ENCODE measurements around the gene PRKAR1B.

PRKAR1B gene

GRCh38 chr7:767580-767940, 40.5 kb upstream of the PRKAR1B start:
- no peak overlapping the region for H3K9ac ChIP-seq (ENCODE audit: low read length)
- TF ChIP-seq EZH2 (IDR thresholded peaks at IDR 0.05; ENCODE audit: borderline replicate concordance, low read length) (no peak), CTCF (IDR thresholded peaks at IDR 0.05; ENCODE audit: low read length) (no peak)
- no peaks in the 10 kb centered on the region for H3K79me2 ChIP-seq (ENCODE audit: insufficient read depth, low read length)
- H3F3A ChIP-seq (ENCODE audit: insufficient read depth, low read length): no peaks in the 10 kb centered on the region
- H3K9me2 ChIP-seq (ENCODE audit: low read depth, low read length): no peaks in the 10 kb centered on the region
- H3K27me3 ChIP-seq (ENCODE audit: insufficient read depth, low read length): no peaks in the 10 kb centered on the region
- no peak overlapping the region for H3K4me3 ChIP-seq (ENCODE audit: low read depth, low read length, poor library complexity, severe bottlenecking)
- peaks cover 39% of the 10 kb centered on the region for H3K36me3 ChIP-seq (ENCODE audit: insufficient read depth, low read length)
- no peaks in the 10 kb centered on the region for H3K4me1 ChIP-seq (ENCODE audit: insufficient read depth, low read length, severe bottlenecking)
- H3K9me3 ChIP-seq (ENCODE audit: low read length): no peaks in the 10 kb centered on the region
- no peak overlapping the region for H3K27ac ChIP-seq (ENCODE audit: low read depth, low read length, poor library complexity, severe bottlenecking)
- H2AFZ ChIP-seq (ENCODE audit: low read length): no peak overlapping the region
- H4K20me1 ChIP-seq (ENCODE audit: insufficient read depth, low read length): no peaks in the 10 kb centered on the region
- no peak overlapping the region for H3K4me2 ChIP-seq (ENCODE audit: low read length)

- H3K4me2 ChIP-seq (ENCODE audit: low read length): no peak overlapping the region
- H3K4me3 ChIP-seq (ENCODE audit: low read depth, low read length, poor library complexity, severe bottlenecking): no peak overlapping the region
- TF ChIP-seq EZH2 (IDR thresholded peaks at IDR 0.05; ENCODE audit: borderline replicate concordance, low read length): no peak
- TF ChIP-seq CTCF (IDR thresholded peaks at IDR 0.05; ENCODE audit: low read length): no peak
- H3K9me3 ChIP-seq (ENCODE audit: low read length): no peaks in the 10 kb centered on the region
- H3K4me1 ChIP-seq (ENCODE audit: insufficient read depth, low read length, severe bottlenecking): no peaks in the 10 kb centered on the region
- no peak overlapping the region for H2AFZ ChIP-seq (ENCODE audit: low read length)
- no peak overlapping the region for H3K27ac ChIP-seq (ENCODE audit: low read depth, low read length, poor library complexity, severe bottlenecking)
- no peak overlapping the region for H3K9ac ChIP-seq (ENCODE audit: low read length)
- H3F3A ChIP-seq (ENCODE audit: insufficient read depth, low read length): no peaks in the 10 kb centered on the region
- peaks cover 46% of the 10 kb centered on the region for H3K36me3 ChIP-seq (ENCODE audit: insufficient read depth, low read length)
- no peaks in the 10 kb centered on the region for H4K20me1 ChIP-seq (ENCODE audit: insufficient read depth, low read length)
- no peaks in the 10 kb centered on the region for H3K79me2 ChIP-seq (ENCODE audit: insufficient read depth, low read length)
- no peaks in the 10 kb centered on the region for H3K9me2 ChIP-seq (ENCODE audit: low read depth, low read length)
- H3K27me3 ChIP-seq (ENCODE audit: insufficient read depth, low read length): no peaks in the 10 kb centered on the region
Observed at GRCh38 chr7:765383-765782, 38.3 kb upstream of the PRKAR1B start.

GRCh38 chr7:763762-764161, 36.7 kb upstream of the PRKAR1B start:
- peaks cover 56% of the 10 kb centered on the region for H3K36me3 ChIP-seq (ENCODE audit: insufficient read depth, low read length)
- H3K9ac ChIP-seq (ENCODE audit: low read length): no peak overlapping the region
- H3K9me3 ChIP-seq (ENCODE audit: low read length): no peaks in the 10 kb centered on the region
- no peak overlapping the region for H2AFZ ChIP-seq (ENCODE audit: low read length)
- H3K9me2 ChIP-seq (ENCODE audit: low read depth, low read length): no peaks in the 10 kb centered on the region
- no peaks in the 10 kb centered on the region for H3K4me1 ChIP-seq (ENCODE audit: insufficient read depth, low read length, severe bottlenecking)
- TF ChIP-seq EZH2 (IDR thresholded peaks at IDR 0.05; ENCODE audit: borderline replicate concordance, low read length) (no peak), CTCF (IDR thresholded peaks at IDR 0.05; ENCODE audit: low read length) (no peak)
- H3F3A ChIP-seq (ENCODE audit: insufficient read depth, low read length): no peaks in the 10 kb centered on the region
- H3K27ac ChIP-seq (ENCODE audit: low read depth, low read length, poor library complexity, severe bottlenecking): no peak overlapping the region
- no peaks in the 10 kb centered on the region for H4K20me1 ChIP-seq (ENCODE audit: insufficient read depth, low read length)
- H3K4me3 ChIP-seq (ENCODE audit: low read depth, low read length, poor library complexity, severe bottlenecking): no peak overlapping the region
- H3K27me3 ChIP-seq (ENCODE audit: insufficient read depth, low read length): no peaks in the 10 kb centered on the region
- no peak overlapping the region for H3K4me2 ChIP-seq (ENCODE audit: low read length)
- no peaks in the 10 kb centered on the region for H3K79me2 ChIP-seq (ENCODE audit: insufficient read depth, low read length)

All from OCI-LY1 (cell line).